ENCODE measurements around the gene DNMT3A. TPM values are rescaled to one million over a fixed set of nuclear protein-coding genes. Genes with fewer than 3 reads are reported as not detected.

DNMT3A gene
- total and polyA plus RNA-seq, 2 donors (not counting 3 experiments of a cell fraction or from before 2014, with no cell fraction given), result 23.3 to 71.7 TPM

- FAIRE-seq, result no peak
- H3K79me2 ChIP-seq (ENCODE audit: control insufficient read depth, insufficient read depth, low read length), result no peaks in the 10 kb centered on the region
Measured at GRCh38 chr2:25194576-25195122, 147.1 kb downstream of the DNMT3A start.

More at GRCh38 chr2:25194576-25195122, 147.1 kb downstream of the DNMT3A start:
- DNase-seq (ENCODE audit: low read depth, low spot score), result no peak
- H3K27me3 ChIP-seq (ENCODE audit: control insufficient read depth in 2 of 2, insufficient read depth in 2 of 2, low read length in 2 of 2), result no peaks in the 10 kb centered on the region
- CTCF ChIA-PET, result interaction anchor here (0.6 to 4.5 kb wide), 4 partner anchors 9 to 218 kb away, joined by 3 to 119 read pairs (median 4); no protein-coding TSS in a partner anchor
- no peak overlapping the region for H3K4me3 ChIP-seq (replicated peaks in 1 of 3; ENCODE audit: insufficient read depth in 1 of 3, low read depth in 1 of 3, low read length in 3 of 3)
- H3K4me1 ChIP-seq (ENCODE audit: control insufficient read depth, extremely low read depth, insufficient read depth, low read length), result no peaks in the 10 kb centered on the region
- intact Hi-C loops (cut with micrococcal nuclease), result loop anchor here (5.0 to 10.0 kb wide), 2 partner anchors 152 to 580 kb away; partner anchors contain the start of gene EFR3B
- H3K36me3 ChIP-seq (ENCODE audit: control insufficient read depth in 2 of 2, extremely low read depth in 1 of 2, insufficient read depth in 2 of 2, low read length in 2 of 2), result no peaks in the 10 kb centered on the region
- H3K27ac ChIP-seq (ENCODE audit: insufficient read depth, low read depth, low read length), result no peak overlapping the region
- H3K4me2 ChIP-seq (ENCODE audit: insufficient read depth, low read length), result no peak overlapping the region
- H3K9ac ChIP-seq (replicated peaks; ENCODE audit: extremely low read depth, insufficient read depth, low read length), result no peak overlapping the region
- H3K9me1 ChIP-seq (replicated peaks; ENCODE audit: control insufficient read depth, extremely low read depth, insufficient read depth, low read length), result no peaks in the 10 kb centered on the region
- H4K20me1 ChIP-seq (replicated peaks; ENCODE audit: control insufficient read depth, extremely low read depth, insufficient read depth, low read length), result no peaks in the 10 kb centered on the region
- POLR2A ChIA-PET, result no interaction called here
- no peaks in the 10 kb centered on the region for H3K9me3 ChIP-seq (replicated peaks; ENCODE audit: control insufficient read depth, insufficient read depth, low read length)
- BruUV-seq (replicated peaks), result no TSS peak
- H2AFZ ChIP-seq (ENCODE audit: low read depth, low read length), result no peak overlapping the region
- TF ChIP-seq CTCF (IDR thresholded peaks at IDR 0.05; ENCODE audit: extremely low read depth in 1 of 2, insufficient read depth in 1 of 2, low read depth in 1 of 2, low read length in 2 of 2), result no peak
- no peak for TF ChIP-seq FOS (IDR thresholded peaks at IDR 0.05; ENCODE audit: borderline replicate concordance, insufficient read depth, low read length)
- TF ChIP-seq MAX (IDR thresholded peaks at IDR 0.05; ENCODE audit: insufficient read depth, insufficient read length), result no peak
- TF ChIP-seq MYC (IDR thresholded peaks at IDR 0.05; ENCODE audit: low read depth, low read length), result no peak
- TF ChIP-seq POLR2AphosphoS5 (IDR thresholded peaks at IDR 0.05; ENCODE audit: insufficient read depth, low read depth, low read length), result no peak
- no peak for TF ChIP-seq JUN (IDR thresholded peaks at IDR 0.05; ENCODE audit: borderline replicate concordance, insufficient read depth, insufficient read length, low read depth)
- TF ChIP-seq GATA2 (IDR thresholded peaks at IDR 0.05; ENCODE audit: insufficient read depth, insufficient read length, low read depth, low read length), result no peak
- no peak for TF ChIP-seq POLR2A (IDR thresholded peaks at IDR 0.05; ENCODE audit: low read depth, low read length)
- no peak for TF ChIP-seq EZH2 (IDR thresholded peaks at IDR 0.05; ENCODE audit: borderline replicate concordance, low read depth, low read length, severe bottlenecking)
- dilution Hi-C loops (cut with MboI; ENCODE audit: extremely low pct_ligation_motif_present, low sequenced_read_pairs), result no loop called here
